HG03354 (cell line): ENCODE results near the gene SLC16A9.
A peak's percentile ranks its signal among the peaks of the same experiment; 100 is the strongest.
"Not testable (repeated sequence)": the region's sequence is repeated elsewhere in the genome, so short reads cannot be mapped to it uniquely, and the experiment has no call there.

Source experiments
- ATAC-seq: cut with Tn5 transposase; IDR thresholded peaks from one replicate; pipeline ENCODE4 v1.9.1; 2021; ENCODE audit warnings: mild to moderate bottlenecking; ENCODE audit not compliant: unreplicated experiment, poor library complexity, severe bottlenecking

SLC16A9 gene, protein sequence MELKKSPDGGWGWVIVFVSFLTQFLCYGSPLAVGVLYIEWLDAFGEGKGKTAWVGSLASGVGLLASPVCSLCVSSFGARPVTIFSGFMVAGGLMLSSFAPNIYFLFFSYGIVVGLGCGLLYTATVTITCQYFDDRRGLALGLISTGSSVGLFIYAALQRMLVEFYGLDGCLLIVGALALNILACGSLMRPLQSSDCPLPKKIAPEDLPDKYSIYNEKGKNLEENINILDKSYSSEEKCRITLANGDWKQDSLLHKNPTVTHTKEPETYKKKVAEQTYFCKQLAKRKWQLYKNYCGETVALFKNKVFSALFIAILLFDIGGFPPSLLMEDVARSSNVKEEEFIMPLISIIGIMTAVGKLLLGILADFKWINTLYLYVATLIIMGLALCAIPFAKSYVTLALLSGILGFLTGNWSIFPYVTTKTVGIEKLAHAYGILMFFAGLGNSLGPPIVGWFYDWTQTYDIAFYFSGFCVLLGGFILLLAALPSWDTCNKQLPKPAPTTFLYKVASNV

DNA sequence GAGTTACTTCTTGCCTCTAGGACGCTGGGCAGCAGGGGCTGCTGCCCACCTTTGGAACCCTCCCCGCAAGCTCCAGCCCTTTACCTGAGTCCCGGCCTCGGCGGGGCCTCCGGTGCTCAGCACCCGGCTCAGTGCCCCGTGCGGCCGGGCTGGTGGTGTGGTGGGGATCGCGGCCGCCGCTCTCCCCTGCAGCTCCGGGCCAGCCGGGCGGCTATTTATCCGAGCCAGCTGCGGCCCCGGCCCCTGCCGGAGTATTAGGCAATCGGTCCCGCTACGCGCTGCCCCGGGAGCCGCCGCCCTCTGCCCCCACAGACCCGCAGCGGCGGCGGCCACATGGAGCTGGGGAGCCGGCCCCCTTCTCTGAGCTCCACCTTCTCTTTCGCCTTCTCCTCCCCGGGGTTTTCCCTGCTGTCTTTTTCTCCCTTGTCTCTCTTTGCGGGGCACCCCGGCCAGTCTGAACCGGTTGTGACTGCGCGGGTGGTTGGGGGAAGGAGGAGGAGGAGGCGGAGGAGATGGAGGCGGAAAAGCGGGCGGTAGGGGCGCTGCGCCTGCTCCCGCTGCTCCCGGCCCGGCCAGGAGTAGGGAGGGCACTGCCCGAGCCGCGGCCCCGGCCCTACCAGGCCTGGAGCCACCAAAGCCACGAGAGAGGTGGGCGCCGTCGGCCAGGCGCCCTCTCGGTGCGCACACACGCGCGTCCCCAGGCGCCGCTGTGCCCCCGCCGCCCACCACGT is at the start of gene SLC16A9:
Gene SLC16A9 (minus strand): TSS at position 456 of the 731 bp plus-strand sequence. CDS start 25,559 bp downstream, outside the sequence.
- ATAC-seq = peak; percentile 91

DNA sequence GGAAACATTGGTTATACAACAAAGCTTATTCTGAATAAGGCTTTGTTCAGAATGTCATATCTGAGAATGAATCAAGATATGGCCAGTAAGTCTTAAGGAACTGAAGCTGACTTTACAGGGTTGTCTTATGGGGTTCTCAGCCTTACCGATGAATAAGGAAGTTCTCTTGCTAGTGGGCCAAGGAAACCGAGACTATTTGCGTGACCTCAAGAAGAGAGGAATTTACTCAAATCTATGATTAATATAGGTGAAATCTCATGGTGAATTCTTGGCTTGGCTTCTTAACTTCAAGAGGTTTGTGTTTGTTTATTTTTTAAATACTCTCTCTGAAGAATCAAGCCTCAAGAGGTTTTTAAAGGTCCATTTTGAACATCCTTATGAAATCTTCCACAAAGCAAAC is 48.3 kb upstream of the SLC16A9 start:
- ATAC-seq = no peak

DNA sequence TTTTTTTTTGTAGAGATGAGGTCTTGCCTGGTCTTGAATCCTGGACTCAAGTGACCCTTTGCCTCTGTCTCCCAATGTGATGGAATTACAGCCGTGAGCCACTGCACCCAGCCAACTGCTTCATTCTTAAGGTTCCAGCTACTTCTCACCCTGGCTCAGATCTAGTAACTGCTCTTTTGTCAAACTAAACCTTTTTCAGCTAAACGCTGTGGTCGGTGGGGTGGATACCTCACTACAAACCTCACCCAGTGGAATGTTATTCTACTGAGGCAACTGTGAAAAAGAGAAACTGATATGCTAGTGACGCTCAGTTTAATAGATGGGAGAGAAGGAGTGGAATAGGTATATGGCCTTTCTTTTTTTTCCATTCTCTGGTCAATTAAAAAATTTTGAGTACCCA is 45.3 kb upstream of the SLC16A9 start:
- ATAC-seq = no peak

DNA sequence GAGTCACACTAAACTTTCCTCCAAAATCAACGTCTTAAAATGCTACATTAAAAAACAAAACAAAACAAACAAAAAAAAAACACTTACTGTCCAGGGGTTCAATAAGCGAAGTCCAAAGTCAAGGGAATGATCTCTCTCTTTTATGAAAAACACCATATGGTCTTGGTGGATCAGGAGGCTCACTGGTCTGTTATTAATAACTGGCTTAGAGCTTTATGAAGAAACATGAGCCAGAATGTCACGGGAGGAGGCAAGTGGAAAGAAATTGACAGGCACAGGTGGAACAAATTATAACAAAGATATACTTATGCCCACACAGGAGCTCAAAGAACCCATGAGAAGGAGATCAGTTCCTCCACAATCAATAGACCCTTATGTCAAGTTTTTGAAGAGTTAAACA is 43.6 kb upstream of the SLC16A9 start, which contains the start of gene MRLN:
Gene MRLN (minus strand): TSS at position 189 of the 400 bp plus-strand sequence.
- ATAC-seq = no peak

DNA sequence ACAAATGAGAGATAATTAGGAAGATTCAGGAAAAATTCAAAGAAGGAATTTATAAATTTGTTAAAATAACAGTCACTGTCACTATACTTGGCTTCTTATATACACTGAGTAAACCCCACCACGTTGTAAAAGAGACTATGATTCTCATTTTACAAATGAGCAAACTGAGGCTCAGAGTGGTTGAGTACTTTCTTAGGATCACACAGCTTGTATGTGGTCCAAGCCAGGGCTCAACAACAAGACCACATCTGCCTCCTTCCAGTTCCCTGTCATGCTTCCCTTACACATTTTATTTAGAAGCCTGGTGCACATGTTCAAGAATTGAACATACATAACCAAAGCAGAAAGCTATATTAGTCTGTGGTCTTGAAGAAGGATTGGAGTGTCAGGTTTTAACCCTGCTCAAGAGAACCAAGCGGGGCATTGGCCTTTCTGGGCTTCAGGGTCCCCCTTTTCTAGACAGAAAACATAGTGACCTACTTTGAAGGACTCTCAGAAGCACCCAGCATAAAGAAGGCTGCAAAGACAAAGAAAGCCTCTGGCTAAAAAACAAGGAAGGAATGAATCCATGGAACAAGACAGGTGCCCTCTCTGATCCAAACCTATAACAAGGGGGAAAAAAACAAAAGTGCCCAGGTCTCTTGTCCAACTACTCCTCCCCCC is 42.8 kb upstream of the SLC16A9 start:
- ATAC-seq = no peak

DNA sequence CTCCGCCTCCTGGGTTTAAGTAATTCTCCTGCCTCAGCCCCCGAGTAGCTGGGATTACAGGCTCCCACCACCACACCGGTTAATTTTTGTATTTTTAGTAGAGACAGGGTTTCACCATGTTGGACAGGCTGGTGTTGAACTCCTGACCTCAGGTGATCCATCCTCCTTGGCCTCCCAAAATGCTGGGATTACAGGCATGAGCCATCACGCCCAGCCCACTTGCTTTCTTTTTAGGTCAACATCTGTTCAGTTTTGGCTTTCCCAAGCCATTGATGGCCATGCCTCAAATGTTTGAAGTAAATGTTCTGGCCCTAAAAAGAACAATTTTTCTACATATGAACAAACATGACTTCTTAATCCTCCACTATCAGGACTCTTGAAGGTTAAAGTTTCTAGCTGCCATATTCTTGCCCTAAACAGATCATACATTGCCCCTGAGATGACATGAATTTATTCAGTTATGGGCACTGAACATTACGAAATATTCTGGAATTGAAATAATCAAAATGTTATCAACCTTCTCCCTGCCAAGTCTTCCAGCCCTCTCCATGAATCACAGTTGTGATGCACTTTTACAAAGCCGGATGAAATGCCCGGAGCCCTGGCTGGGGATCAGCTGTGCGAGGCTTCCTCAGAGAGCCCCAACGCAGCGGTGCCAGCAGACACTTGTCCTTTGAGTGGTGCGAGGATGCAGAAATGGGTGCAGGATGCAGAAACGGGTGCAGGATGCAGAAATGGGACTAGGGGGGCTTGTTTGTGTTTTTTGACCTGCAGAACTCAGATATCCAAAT is 40.7 kb upstream of the SLC16A9 start:
- no peak for ATAC-seq

DNA sequence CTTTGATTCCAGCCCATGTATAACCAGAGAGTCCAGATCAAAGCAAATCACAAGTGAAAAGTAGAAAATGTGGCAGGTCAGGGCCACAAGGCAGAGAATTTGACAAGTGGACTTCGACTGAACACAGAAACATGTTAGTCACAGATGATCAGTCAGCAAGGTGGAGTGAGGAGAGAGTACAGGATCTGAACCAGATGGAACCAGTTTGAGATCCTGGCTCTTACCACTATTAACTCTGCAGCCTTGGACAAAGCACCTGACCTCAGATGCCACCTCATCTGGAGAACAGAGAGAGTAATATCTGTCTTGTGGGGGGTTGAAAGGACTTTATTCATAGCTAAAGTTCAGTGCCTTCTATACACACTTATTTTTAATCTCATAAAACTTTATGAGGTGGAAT is 39.2 kb upstream of the SLC16A9 start:
- ATAC-seq = peak; percentile 69

DNA sequence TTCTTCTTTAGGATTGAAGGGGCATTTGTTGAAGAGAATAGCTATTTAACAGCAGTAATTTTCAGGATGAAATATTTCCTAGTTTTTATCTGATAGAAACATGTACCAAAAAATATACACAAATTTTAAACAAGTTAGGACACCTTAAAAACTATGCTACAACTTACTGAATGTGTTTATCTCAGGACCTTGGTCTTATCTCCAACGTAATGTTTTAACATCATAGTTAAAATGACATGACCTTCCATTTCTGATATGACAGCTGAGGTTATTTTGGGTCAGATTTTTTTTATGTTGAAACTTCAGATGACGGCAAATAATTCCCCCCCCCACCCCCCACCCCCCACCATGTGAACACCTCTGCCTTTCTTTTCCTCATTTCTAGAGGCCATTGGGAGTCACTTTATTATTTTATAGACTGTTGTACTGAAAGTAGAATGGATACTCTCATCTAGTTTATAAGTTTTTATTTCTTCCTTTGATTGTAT is 35.6 kb upstream of the SLC16A9 start:
- ATAC-seq = no peak

DNA sequence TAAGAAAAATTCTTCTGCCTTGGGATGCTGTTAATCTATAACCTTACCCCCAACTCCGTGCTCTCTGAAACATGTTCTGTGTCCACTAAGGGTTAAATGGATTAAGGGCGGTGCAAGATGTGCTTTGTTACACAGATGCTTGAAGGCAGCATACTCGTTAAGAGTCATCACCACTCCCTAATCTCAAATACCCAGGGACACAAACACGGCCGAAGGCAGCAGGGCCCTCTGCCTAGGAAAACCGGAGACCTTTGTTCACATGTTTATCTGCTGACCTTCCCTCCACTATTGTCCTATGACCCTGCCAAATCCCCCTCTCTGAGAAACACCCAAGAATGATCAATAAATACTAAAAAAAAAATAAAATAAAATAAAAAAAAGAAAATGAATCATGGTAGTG is 35.1 kb upstream of the SLC16A9 start:
- ATAC-seq = not testable (repeated sequence)

DNA sequence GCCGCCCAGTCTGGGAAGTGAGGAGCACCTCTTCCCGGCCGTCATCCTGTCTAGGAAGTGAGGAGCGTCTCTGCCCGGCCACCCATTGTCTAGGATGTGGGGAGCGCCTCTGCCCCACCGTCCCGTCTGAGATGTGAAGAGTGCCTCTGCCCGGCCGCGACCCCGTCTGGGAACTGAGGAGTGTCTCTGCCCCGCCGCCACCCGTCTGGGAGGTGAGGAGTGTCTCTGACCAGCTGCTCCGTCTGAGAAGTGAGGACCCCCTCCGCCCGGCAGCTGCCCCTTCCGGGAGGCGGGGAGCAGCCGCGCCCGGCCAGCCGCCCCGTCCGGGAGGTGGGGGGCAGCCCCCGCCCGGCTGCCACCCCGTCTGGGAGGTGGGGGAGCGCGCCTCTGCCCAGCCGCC is 34.5 kb upstream of the SLC16A9 start:
- not testable (repeated sequence) for ATAC-seq

DNA sequence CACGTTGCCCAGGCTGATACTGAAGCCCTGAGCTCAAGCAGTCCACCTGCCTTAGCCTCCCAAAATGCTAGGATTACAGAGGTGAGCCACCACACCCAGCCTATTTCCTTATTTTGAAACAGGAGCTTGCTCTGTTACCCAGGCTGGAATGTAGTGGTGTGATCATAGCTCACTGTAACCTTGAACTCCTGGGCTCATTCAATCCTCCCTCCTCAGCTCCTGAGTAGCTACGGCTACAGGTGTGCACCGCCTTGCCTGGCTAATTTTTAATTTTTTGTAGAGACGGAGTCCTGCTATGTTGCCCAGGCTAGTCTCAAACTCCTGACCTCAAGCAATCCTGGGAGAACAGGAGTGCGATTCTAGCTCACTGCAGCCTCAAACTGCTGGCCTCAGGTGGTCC is 31.9 kb upstream of the SLC16A9 start:
- ATAC-seq = no peak

DNA sequence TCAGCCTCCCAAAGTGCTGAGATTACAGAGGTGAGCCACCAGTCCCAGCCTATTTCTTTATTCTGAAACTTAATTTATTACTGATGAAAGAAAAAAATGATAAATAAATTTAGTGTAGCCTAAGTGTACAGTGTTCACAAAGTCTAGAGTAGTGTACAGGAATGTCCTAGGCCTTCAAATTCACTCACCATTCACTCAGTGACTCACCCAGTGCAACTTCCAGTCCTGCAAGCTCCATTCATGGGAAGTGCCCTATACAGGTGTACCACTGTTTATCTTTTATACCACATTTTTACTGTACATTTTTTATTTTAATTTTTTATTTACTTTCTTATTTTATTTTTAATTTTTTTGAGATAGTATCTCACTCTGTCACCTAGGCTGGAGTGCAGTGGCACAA is 31.4 kb upstream of the SLC16A9 start:
- no peak for ATAC-seq

DNA sequence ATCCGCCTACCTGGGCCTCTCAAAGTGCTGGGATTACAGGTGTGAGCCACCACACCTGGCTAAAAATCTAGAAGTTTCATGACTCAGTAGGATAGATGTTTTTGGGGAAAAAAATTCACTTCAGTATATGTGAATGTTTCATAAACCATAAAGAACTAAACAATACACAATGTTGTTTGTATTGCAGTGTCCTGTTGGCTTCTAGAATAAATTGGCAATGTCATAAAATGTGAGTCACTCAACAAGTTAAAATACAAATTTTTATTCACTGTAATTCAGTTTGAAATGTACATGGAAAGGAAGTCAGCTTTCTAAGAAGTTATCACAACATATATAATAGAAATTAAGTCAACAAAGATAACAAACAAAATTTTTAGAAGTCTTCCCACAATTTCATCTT is 27.1 kb upstream of the SLC16A9 start:
- ATAC-seq = no peak

DNA sequence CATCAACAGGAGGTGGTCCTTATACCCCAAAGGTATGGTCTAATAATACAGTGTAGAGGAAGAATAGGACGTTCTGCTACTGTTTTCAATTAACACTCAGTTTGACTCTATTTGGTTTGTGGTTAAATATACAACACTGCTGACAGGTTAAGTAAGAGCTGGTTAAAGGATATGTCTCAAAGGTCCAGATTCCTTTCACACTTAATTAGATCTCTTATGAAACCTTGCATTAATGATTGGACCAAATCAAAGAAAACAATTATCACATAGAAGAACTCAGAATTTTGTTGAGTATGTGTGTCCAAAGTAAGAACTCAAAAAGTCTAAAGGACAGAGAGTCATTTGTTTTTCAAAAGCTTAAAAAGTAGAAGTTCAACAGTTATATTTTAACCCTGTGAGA is 25.6 kb upstream of the SLC16A9 start:
- no peak for ATAC-seq

DNA sequence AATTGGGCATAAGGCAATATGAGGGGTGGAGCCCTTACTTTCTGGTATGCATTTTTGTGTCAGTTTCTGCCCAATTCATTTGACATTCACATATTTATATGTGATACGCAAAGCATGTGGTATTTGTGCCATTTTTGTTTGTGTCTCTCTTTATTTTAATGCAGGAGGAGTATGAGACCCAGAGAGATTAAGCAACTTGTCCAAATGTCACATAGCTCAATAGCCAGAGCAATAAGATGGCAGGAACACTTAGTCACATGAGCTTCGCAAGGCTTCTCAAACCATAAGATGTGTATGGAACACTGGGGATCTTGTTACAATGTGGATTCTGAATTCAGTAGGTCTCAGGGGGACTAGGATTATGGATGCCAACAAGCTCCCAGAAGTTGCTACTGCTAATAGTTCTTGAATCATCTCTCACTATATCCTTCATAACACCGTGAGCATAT is 24.4 kb upstream of the SLC16A9 start:
- no peak for ATAC-seq

DNA sequence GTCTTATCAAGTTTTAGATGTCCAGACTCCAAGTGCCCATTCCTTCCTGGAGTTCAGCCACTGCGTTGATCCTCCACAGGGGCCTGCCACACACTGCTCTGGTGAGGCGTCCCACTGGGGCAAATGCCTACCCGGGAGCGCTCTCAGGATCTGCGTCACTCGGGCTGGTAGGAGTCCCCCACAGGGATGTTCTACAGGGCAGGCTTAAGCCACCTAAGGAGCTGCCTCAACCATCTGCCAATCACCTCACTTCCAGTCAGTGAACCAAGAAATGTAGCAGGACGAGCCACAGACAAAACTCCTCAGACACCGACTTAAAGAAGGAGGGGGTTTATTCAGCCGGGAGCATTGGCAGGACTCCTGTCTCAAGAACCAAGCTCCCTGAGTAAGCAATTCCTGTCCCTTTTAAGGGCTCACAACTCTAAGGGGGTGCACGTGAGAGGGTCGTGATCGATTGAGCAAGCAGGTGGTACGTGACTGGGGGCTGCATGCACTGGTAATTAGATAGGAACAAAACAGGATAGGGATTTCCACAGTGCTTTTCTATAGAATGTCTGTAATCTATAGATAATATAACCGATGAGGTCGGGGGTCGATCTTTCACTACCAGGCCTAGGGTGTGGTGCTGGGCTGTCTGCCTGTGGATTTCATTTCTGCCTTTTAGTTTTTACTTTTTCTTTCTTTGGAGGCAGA is 23.8 kb upstream of the SLC16A9 start:
- ATAC-seq = not testable (repeated sequence)

DNA sequence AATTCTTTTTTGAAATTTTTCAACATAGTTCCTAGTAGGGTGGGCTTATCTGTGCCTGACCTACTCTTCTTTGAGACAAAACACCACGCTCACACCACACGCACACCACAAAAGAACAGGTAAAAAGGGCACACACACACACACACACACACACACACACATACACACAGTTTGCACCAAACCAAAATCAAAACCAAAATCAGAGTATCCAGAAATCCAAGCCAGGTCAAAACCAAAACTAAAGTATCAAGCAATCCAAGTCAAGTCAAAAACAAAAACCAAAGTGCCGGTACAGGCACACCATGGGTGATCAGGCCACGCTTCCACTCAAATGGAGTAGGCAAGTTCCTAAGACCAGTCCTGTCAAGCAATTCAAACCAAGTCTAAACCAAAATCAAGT is 23.2 kb upstream of the SLC16A9 start:
- ATAC-seq = not testable (repeated sequence)

DNA sequence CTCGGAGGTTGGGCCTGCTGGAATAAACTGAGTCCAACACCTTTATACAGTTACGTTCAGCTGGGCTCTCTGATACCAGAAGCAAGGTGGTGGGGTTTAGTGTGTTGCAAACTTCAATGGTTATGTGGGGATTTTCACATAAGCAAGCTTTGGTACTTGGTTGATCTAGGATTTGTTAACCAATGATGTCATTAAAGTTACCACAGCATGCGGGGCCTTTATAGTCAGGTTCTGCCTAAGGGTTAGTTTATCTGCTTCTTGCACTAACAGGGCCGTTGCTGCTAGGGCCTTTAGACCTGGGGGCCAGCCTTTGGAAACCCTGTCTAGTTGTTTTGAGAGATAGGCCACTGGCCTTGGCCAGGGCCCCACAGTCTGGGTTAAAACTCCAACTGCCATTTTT is 19.5 kb upstream of the SLC16A9 start:
- ATAC-seq = not testable (repeated sequence)
